ENCODE measurements around the gene DYSF. TPM values are rescaled to one million over a fixed set of nuclear protein-coding genes. Genes with fewer than 3 reads are reported as not detected.

Gene DYSF
- total and polyA plus RNA-seq, 2 donors (not counting 3 experiments of a cell fraction or from before 2014, with no cell fraction given), result 50.9 to 152 TPM

GRCh38 chr2:71554028-71554705 is 100.8 kb downstream of the DYSF start:
- no peak for FAIRE-seq
- H3K4me2 ChIP-seq (ENCODE audit: insufficient read depth, low read length), result no peak overlapping the region
- no peak for TF ChIP-seq FOS (IDR thresholded peaks at IDR 0.05; ENCODE audit: borderline replicate concordance, insufficient read depth, low read length)
- TF ChIP-seq JUN (IDR thresholded peaks at IDR 0.05; ENCODE audit: borderline replicate concordance, insufficient read depth, insufficient read length, low read depth), result no peak
- TF ChIP-seq, protein P1, sequence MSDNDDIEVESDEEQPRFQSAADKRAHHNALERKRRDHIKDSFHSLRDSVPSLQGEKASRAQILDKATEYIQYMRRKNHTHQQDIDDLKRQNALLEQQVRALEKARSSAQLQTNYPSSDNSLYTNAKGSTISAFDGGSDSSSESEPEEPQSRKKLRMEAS (IDR thresholded peaks at IDR 0.05; ENCODE audit: insufficient read depth, insufficient read length), result no peak
- TF ChIP-seq, protein P2, sequence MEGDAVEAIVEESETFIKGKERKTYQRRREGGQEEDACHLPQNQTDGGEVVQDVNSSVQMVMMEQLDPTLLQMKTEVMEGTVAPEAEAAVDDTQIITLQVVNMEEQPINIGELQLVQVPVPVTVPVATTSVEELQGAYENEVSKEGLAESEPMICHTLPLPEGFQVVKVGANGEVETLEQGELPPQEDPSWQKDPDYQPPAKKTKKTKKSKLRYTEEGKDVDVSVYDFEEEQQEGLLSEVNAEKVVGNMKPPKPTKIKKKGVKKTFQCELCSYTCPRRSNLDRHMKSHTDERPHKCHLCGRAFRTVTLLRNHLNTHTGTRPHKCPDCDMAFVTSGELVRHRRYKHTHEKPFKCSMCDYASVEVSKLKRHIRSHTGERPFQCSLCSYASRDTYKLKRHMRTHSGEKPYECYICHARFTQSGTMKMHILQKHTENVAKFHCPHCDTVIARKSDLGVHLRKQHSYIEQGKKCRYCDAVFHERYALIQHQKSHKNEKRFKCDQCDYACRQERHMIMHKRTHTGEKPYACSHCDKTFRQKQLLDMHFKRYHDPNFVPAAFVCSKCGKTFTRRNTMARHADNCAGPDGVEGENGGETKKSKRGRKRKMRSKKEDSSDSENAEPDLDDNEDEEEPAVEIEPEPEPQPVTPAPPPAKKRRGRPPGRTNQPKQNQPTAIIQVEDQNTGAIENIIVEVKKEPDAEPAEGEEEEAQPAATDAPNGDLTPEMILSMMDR (IDR thresholded peaks at IDR 0.05; ENCODE audit: extremely low read depth in 1 of 2, insufficient read depth in 1 of 2, low read depth in 1 of 2, low read length in 2 of 2), result no peak
- TF ChIP-seq MYC (IDR thresholded peaks at IDR 0.05; ENCODE audit: low read depth, low read length), result no peak
- no peak for TF ChIP-seq EZH2 (IDR thresholded peaks at IDR 0.05; ENCODE audit: borderline replicate concordance, low read depth, low read length, severe bottlenecking)
- no peak for TF ChIP-seq POLR2AphosphoS5 (IDR thresholded peaks at IDR 0.05; ENCODE audit: insufficient read depth, low read depth, low read length)
- TF ChIP-seq POLR2A (IDR thresholded peaks at IDR 0.05; ENCODE audit: low read depth, low read length), result no peak
- no peak for TF ChIP-seq GATA2 (IDR thresholded peaks at IDR 0.05; ENCODE audit: insufficient read depth, insufficient read length, low read depth, low read length)
- H3K9ac ChIP-seq (replicated peaks; ENCODE audit: extremely low read depth, insufficient read depth, low read length), result no peak overlapping the region
- H3K9me3 ChIP-seq (replicated peaks; ENCODE audit: control insufficient read depth, insufficient read depth, low read length), result no peaks in the 10 kb centered on the region
- no peaks in the 10 kb centered on the region for H3K27me3 ChIP-seq (ENCODE audit: control insufficient read depth in 2 of 2, insufficient read depth in 2 of 2, low read length in 2 of 2)
- no peak for DNase-seq (ENCODE audit: low read depth, low spot score)
- no peak overlapping the region for H3K27ac ChIP-seq (ENCODE audit: insufficient read depth, low read depth, low read length)
- ChIA-PET POLR2A (no interaction called here), CTCF (interaction anchor here (0.6 to 1.3 kb wide), 2 partner anchors 7 to 11 kb away, joined by 3 read pairs; no protein-coding TSS in a partner anchor)
- no peaks in the 10 kb centered on the region for H3K79me2 ChIP-seq (ENCODE audit: control insufficient read depth, insufficient read depth, low read length)
- peaks cover 0 to 37% of the 10 kb centered on the region in 2 experiments for H3K36me3 ChIP-seq (ENCODE audit: control insufficient read depth in 2 of 2, extremely low read depth in 1 of 2, insufficient read depth in 2 of 2, low read length in 2 of 2)
- no peaks in the 10 kb centered on the region for H3K9me1 ChIP-seq (replicated peaks; ENCODE audit: control insufficient read depth, extremely low read depth, insufficient read depth, low read length)
- no peak overlapping the region for H3K4me3 ChIP-seq (replicated peaks in 1 of 3; ENCODE audit: insufficient read depth in 1 of 3, low read depth in 1 of 3, low read length in 3 of 3)
- peaks cover 10% of the 10 kb centered on the region for H3K4me1 ChIP-seq (ENCODE audit: control insufficient read depth, extremely low read depth, insufficient read depth, low read length)
- intact Hi-C loops (cut with micrococcal nuclease), result no loop called here
- no peaks in the 10 kb centered on the region for H4K20me1 ChIP-seq (replicated peaks; ENCODE audit: control insufficient read depth, extremely low read depth, insufficient read depth, low read length)
- no peak overlapping the region for H2AFZ ChIP-seq (ENCODE audit: low read depth, low read length)
- dilution Hi-C loops (cut with MboI; ENCODE audit: extremely low pct_ligation_motif_present, low sequenced_read_pairs), result no loop called here
- no TSS peak for BruUV-seq (replicated peaks)

Data from endothelial cell of umbilical vein (primary cell).